NOMO-1 treated with DMSO at 0.1 percent for 48 hours (cell line): ENCODE measurements around the gene C17orf113.

ENCODE experiments used
- DNase-seq: peaks from one replicate; lab custom pipeline; 2025; ENCODE audit not compliant: unreplicated experiment; lab: John Stamatoyannopoulos, UW

Gene C17orf113

DNA sequence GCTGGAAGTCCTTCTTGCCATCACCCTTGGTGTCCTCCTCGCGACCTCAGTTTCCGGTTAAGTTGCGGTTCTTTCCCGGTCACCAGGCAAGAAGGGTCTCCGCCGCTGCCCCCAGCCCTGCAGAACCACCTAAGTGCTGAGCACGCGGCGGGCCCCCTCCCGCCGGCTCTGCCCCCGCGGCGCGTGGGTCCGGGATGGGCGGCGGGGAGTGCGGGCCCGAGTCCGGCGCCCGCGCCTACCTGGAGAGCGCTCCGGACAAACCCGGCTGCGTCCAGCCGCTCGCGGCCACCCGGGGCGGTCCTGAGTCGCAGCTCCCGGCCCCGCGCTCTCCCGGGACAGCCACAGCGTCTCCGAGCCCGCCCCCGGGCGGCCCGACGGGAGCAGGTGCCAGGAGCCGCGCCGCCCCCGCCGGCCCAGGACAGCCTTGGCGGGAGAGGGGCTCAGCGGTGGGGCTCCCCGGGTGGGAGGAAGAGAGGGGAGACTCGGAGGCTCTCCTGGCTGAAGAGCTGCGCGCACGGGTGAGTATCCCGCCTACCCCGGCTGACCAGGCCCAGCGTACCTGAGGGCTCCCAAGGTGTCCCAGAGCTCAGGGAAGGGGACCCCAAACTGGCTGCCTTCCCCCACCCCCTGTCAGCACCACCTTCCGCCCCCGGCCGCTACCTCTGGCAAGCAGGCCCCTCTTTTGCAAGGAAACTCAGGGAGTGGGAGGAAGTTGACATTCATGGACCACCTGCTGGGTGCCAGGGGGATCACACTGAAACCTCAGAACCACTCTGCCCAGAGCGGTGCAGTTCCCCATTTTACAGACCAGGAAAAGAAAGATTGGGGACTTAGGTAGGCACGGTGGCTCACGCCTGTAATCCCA, 22.2 kb upstream of the C17orf113 start:
- no peak for DNase-seq

DNA sequence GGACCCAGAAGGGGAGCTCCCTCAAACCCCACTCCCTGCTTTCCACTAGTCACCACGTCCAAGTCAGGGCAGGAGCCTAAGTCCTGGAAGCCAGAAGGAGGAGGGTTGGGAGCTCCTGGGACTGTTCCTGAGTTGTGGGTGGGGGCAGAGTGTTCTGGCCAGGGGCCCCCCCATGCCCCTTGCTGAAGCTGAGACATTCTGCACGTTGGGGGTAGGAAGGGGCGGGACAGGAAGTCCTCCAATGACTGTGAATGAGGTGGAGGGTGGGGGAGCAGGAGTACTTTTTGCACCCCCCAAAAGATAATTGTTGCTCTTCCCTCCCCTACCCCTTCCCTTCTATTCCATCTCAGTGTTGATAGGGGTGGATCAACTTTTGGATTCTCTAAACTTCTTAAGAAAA, 21.4 kb upstream of the C17orf113 start:
- DNase-seq = no peak

DNA sequence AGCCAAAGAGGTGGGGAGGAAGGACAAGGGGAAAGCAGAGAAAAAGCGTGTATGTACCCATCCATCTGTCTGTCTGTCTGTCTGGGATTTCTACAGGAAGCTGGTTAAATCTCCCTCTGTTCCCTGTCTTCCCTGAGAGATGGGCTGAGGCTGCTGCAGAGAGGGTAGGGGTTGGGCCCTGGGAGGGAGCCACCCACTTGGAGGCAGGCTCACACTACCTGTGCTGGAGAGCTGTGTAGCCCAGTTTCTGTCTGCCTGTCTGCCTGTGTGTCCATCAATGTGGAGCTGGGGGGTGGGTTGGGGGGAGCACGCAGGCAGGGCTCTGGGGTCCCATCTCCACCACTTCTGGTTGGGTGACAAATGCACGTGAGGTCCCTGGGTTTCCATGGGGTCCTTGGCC, 18.6 kb upstream of the C17orf113 start:
- no peak for DNase-seq

DNA sequence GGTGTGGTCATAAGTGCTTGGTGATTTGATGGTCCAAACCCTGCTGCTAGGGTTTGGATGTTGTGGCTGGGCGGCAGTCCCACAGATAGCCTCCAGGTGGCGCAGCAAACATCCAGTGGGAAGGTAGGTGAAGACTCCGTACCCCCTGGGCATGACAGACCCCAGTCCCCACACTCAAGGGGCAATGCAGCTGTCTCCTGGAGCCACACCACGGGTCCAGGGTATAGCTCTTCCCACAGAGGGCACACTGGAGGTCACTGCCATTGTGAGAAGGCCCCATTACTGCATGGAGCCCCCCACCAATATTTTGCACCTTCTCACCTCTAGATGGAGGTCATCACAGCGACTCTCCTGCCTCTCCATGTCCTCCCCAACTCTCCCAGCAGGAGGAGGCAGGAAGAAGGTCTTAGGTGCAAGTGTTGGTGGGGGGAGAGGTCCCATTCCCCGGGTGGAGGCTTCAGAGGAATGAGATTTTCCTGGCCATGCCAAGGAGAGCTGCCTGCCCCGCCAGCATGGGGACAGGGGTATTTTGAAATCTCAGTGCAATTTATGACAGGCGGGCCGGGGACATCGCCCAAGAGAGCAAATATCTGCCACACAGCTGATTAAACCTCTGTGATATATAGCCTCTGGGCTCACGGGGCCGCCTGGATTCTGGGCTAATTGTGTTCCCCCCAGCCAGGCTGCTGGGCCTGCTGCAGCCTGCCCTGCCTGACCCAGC, 17.1 kb upstream of the C17orf113 start:
- peak; percentile 34 for DNase-seq

DNA sequence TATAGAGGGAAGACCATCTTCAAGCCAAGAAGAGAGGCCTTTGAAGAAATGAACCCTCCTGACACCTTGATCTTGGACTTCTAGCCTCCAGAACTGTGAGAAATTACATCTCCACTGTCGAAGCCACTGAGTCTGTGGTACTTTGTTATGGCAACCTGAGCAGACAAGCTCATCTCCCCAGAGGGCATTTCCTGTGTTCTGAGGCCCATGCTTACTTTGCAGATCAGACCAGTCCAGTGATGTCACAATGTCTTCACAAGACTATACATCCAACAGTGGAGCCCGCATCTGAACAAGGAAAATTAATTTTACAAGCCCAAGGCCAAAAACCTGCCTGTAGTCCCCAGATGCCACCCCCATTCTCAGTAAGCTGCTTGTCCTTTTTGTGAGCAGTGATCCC, 14.8 kb upstream of the C17orf113 start:
- no peak for DNase-seq

DNA sequence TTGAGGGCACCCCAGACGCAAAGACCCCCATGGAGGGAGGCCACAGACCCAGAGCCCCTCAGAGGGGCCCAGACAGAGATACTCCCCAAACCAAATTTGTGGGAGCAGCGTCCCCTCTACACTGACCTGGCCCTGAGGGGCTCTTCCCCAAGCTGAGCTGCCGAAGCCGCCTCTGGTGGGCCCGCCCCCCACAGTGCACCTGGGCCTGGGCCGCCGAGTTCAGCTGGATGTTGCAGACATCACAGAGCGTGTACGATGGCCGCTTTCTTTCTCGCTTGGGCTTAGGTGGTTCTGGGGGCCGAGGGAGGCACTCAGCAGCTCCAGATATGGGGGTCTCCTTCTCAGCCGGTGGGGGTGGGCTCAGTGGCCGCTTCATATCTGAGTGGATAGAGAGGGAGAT, 12.3 kb upstream of the C17orf113 start:
- no peak for DNase-seq

DNA sequence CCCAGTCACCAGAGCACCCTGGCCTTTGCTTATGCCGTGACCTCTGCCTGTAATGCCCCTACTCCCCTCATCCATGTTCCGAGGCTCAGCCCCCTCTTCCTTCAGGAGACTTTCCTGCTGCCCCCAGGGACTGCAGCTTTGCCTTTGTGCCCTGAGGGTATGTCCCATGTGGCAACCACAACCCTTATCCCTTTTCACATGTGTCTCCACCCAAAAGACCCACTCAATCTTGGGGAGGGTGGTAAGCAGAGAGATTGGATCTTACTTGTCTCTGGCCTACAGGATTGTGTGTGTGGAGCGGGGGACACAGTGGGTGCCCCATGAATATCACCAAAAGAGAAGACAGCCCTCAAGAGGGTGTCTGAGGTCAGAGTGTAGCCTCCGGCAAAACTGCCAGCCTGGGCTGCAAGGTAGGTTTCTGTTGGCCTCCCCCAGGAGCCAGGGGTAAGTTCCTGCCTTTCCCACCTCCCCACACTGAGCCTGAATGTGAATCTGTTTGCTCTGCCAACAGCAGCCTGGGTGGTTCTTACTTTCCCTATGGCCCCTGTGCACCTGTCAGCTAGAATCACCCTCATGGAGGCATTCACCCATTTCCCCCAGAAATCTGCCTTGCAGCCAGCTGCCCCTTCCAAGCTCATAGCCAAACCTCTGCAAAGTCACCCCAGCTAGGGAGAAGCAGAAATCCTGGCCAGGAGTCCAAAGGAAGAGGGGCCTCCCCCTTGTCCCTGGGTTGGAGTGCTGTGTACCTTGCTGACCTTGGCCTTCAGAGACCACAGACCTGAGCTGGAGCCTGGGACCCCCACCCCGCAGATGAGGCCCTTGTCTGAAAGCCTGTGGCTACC, 11.5 kb upstream of the C17orf113 start:
- no peak for DNase-seq

DNA sequence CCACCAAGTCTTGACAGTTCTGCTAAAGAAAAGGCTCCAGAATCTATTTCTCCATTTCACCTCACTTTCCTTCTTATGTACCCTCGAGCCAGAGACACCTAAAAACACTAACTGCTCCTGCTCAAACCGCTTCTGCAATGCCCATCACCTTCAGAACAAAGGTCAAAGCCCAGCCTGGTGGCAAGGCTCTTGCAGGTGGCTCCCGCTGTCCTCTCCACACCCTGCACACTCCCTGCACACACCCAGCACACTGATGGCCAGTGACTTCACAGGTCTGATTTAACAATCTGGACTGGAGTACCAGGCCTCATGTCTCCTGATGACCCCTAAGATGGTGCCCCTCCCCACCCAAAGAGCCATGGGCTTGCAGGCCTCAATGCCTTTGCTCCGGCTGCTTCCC, 9.8 kb upstream of the C17orf113 start:
- no peak for DNase-seq

DNA sequence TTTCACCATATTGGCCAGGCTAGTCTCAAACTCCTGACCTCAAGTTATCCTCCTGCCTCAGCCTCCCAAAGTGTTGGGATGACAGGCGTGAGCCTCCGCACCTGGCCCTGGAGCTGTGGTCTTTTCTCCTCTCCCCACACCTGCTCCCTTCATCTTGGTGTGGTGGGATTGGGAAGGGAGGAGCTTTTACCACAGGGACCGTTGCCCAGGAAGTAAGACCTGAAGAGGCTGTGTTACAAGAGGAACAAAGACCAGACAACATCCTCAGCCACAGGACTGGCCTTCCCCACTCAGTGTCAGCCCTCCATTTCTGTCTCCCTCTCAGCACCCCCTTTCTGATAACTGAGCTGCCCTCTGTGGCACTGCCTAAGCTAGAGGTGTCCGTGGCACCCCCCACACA, 9.4 kb upstream of the C17orf113 start:
- no peak for DNase-seq

DNA sequence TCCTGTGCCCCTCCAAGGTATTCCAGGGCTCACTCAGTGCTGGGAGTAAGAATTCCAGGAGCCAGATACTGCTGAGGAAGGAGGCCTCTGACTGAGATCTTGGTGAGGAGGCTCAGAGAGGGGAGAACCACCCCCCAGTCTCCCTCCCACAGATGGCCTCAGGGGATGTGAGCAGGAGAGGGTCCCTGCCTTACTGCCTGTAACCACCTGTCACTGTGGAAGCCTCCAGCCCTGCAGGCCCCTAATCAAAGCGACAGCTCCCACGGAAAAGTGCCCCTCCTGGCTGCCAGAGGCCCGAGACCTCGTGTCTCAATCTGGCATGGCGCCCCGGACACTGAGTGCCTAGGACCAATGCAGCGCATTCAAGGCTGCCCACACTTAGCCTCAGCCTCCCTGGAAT, 7.7 kb upstream of the C17orf113 start:
- no peak for DNase-seq

DNA sequence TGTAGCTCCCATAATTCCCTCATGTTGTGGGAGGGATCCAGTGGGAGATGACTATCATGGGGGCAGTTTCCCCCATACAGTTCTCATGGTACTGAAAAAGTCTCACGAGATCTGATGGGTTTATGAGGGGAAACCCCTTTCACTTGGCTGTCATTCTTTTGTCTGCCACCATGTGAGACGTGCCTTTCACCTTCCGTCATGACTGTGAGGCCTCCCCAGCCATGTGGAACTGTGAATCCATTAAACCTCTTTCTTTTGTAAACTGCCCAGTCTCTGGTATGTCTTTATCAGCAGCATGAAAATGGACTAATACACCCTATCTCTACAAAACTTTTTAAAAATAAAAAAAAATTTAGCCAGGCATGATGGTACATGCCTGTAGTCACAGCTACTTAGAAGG, 6.2 kb upstream of the C17orf113 start:
- no peak for DNase-seq

DNA sequence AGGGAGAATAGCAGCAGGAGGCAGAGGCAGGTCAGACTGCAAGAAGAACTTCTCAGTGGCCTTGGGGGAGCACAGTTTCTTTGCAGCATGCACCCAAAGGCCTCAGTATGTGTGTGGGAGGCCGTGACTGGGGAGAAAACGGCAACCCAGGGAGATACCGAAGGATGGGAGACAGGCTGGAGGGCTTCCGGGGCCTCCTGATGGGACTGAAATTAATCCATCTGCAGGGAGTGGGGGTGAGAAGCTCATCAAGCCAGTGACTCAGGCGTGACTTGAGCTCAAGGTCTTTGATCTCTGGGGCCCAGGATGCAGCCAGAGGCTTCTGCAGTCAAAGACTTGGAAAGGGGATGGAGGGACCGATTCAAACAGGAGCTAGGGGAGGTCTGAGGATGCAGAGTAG, 5.1 kb upstream of the C17orf113 start:
- no peak for DNase-seq

DNA sequence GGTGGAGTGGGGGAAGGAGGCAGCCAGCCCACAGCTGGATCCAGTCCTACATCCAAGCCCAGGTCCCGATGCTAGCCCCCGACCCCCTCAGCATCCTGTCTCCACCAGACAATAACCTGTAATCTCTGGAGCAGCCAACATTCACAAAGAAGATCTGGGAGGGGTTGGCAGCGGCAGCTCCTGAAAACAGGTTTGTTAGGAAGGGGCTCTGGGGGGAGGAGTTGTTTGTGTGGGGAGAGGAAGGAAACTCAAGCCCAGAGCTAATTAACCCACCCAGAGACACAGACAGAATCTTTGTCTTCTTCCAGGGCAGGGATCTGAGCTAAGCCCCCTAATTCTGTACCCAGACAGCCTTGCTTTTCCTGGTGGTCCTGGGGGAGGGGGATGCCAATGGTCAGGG, 4.6 kb upstream of the C17orf113 start:
- DNase-seq = no peak

DNA sequence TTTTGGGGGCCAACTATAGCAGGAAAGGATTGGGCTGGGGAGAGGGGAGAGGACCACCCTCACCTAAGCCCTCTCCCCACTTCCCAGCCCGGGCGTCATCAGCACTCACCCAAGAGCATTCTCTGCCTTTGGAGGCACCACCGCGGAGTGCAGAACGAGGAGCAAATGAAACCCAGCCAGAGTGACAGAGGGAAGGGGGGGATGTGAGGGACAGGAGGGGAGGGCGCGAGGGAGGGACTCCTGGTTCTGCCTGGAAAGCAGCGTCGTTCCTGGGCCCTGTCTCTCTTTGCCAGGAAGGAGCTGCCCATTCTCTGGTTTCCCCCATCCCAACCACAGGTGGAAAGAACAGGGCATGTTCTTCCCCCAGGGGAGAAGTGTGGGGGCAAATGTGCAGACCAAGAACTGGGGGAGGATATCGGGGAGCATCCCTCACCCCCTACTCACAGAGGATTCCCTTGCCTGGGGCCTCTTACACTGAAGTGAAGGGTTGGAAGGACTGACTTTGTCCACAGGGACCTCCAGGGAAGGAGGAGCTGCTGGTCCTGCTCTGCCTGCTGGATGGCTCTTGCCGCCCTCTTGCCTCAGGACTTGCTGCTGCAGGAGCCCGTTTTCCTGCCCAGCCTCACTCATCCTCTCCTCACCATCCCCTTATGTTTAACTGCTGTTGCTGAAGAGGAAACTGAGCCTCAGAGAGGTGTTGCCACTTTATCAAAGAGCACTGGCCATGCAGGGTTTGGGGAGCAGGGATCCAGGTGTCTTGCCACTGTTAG, 3.5 kb upstream of the C17orf113 start:
- DNase-seq = no peak

DNA sequence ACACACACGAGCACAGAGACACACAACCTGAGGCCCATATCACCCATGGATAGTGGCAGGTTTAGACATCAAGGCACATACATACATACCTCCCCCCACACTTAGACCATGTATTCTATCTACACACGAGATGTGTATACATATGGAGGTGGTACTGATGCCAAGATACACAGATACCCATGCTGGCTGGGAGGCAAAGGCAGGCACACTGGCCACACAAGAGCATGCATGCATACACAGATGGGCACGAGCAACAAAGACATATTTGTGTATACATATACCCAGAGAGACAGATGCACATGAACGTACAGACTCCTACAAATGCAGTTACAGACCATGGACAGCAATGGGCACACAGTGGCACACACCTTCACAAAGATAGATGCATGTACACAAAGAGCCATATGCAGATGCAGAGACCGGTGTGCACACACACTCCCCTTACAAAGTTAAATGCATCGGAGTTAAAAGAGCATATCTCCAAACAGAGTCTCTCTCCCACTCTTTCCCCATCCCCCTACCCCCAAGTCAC, 2.0 kb upstream of the C17orf113 start:
- DNase-seq = no peak

DNA sequence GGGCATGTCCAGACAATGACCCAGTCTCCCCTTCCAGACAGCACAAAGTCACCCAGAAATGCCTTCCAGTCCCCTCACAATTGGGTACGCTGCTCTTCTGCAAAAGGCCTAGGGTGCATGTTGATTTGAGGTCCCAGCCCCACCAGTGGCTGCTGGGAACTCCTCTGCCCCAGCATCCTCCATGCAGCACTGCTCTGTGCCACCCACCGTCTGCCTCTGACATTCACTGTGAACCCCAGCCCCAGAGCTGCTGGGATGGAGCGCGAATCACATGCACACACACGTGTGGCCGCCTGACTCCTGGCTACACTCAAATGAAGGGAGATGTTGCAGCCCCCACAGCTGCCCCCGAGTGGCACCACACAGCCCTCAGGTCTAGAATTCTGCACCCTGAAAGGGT, 1.2 kb upstream of the C17orf113 start:
- DNase-seq = no peak

DNA sequence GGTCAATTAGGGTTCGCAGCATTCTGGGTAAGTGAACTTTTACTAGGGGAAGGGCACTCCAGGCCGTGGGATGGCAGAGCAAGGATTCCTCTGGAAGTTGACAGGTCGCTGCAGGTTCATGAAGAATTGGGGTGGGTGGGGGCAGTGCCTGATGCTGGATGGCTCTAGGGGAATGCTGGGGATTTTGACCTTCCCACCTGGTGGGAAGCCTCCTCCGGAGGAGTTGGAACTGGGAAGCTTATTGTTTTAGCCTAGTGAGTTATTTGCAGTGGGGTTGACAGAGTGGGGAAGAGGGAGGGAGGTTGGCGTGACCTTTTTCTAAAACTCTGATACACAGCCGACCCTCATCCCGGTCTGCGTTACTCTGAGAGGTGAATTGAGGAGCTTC, 606 bp upstream of the C17orf113 start:
- no peak for DNase-seq

DNA sequence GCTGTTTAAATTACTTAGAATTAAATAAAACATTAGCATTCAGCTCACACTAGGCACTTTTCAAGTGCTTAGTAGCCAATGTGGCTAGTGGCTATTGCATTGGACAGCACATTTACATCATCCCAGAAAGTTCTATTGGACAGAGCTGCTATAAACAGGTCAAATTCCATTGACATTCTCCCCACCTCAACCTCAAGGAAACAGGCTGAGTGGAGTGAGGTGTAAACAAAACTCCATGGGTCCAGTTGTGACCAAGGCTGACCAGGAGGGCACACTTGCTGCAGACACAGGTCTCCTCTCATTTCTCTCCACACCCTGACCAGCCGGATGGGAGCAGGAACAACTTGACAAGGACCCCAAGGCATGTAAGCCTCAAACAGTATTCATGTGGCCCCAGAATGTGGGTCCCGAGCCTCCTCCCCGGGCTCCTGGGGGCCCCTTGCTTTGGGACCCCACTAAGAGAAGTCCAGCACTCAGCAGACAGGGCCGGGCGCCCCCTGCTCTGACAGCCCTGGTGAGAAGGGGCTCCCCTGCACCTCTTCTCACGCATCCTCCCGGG, 488 bp downstream of the C17orf113 start:
- no peak for DNase-seq

DNA sequence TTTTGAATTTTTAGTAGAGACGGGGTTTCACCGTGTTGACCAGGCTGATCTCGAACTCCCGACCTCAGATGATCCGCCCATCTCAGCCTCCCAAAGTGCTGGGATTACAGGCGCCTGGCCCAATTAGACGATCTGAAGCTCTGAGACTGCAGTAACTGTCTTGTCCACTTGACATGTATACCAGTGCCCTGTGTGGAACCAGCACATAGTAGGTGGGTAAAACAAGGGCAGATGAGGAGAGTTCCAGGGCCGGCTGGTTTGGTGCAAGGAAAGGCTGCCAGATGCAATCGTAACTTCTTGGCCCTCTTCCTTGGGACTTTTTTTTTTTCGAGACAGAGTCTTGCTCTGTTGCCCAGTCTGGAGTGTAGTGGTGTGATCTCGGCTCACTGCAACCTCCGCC, 3.1 kb downstream of the C17orf113 start:
- DNase-seq = no peak

DNA sequence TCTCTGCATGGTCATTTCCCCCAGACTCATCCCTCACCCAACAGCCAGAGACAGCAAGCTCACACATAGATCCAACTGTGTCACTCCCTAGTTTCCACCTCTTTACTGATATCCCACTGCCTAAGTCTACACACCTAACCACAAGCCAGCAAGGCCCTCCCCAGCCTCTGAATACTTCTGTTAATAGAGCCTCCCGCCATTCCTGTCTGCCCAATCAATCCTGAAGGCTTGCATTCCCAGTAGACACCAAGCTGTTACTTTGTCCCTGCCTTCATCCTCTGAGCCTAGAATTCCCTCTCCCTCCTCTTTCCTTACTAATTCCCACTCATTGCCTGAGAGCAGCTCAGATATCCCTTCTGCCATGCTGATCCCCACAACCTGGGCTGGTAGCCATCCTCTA, 4.7 kb downstream of the C17orf113 start:
- DNase-seq = no peak
